Uterus (tissue), 2 donors: ENCODE measurements around the gene PLXND1.

ENCODE experiments used
- CTCF ChIP-seq, 4 experiments: fragments of 200-600 bp in 2 of 4; fragments of 450-650 bp in 2 of 4; sonication (generic) in 2 of 4; IDR thresholded peaks; one replicate each; pipeline ENCODE4 v1.5.1; 2016 to 2019; ENCODE audit warnings: antibody characterized with exemption in 4 of 4, mild to moderate bottlenecking in 2 of 4, moderate library complexity in 1 of 4
- POLR2A ChIP-seq, 2 donors: fragments of 450-650 bp; IDR thresholded peaks; one replicate each; pipeline ENCODE4 v1.6.1; 2016; ENCODE audit warnings: antibody characterized with exemption in 2 of 2, mild to moderate bottlenecking in 1 of 2, moderate library complexity in 1 of 2

- TF ChIP-seq CTCF (IDR thresholded peaks at IDR 0.05), result no peak
- TF ChIP-seq POLR2A (IDR thresholded peaks at IDR 0.05), result no peak
These were observed 49.5 kb downstream of the PLXND1 start for GRCh38 chr3:129556890-129557547.
